ENCODE measurements around the gene ADCY4.

Gene ADCY4

GRCh38 chr14:24334431-24335291 is at the start of gene ADCY4:
ADCY4 (minus strand) TSS chr14:24335071; CDS start chr14:24334652, 419 bp downstream.
- TF ChIP-seq GATA3 (IDR thresholded peaks at IDR 0.05; ENCODE audit: low read depth, low read length) (no peak), GATA2 (IDR thresholded peaks at IDR 0.05; ENCODE audit: low read depth, low read length) (no peak)

GRCh38 chr14:24384169-24384568 is 49.3 kb upstream of the ADCY4 start:
- TF ChIP-seq GATA2 (IDR thresholded peaks at IDR 0.05; ENCODE audit: low read depth, low read length) (no peak), GATA3 (IDR thresholded peaks at IDR 0.05; ENCODE audit: low read depth, low read length) (no peak)

GRCh38 chr14:24382064-24382371 is 47.1 kb upstream of the ADCY4 start:
- TF ChIP-seq GATA3 (IDR thresholded peaks at IDR 0.05; ENCODE audit: low read depth, low read length) (no peak), GATA2 (IDR thresholded peaks at IDR 0.05; ENCODE audit: low read depth, low read length) (no peak)

GRCh38 chr14:24381363-24382063 is 46.6 kb upstream of the ADCY4 start:
- TF ChIP-seq GATA2 (IDR thresholded peaks at IDR 0.05; ENCODE audit: low read depth, low read length) (no peak), GATA3 (IDR thresholded peaks at IDR 0.05; ENCODE audit: low read depth, low read length) (no peak)

GRCh38 chr14:24379907-24380730 is 45.2 kb upstream of the ADCY4 start:
- no peak for TF ChIP-seq GATA3 (IDR thresholded peaks at IDR 0.05; ENCODE audit: low read depth, low read length)

GRCh38 chr14:24378981-24379906 is 44.4 kb upstream of the ADCY4 start:
- TF ChIP-seq GATA2 (IDR thresholded peaks at IDR 0.05; ENCODE audit: low read depth, low read length) (no peak), GATA3 (IDR thresholded peaks at IDR 0.05; ENCODE audit: low read depth, low read length) (no peak)

- no peak for TF ChIP-seq GATA2 (IDR thresholded peaks at IDR 0.05; ENCODE audit: low read depth, low read length)
- no peak for TF ChIP-seq GATA3 (IDR thresholded peaks at IDR 0.05; ENCODE audit: low read depth, low read length)
Measured at GRCh38 chr14:24378327-24378726, 43.5 kb upstream of the ADCY4 start.

- no peak for TF ChIP-seq GATA3 (IDR thresholded peaks at IDR 0.05; ENCODE audit: low read depth, low read length)
- TF ChIP-seq GATA2 (IDR thresholded peaks at IDR 0.05; ENCODE audit: low read depth, low read length) = no peak
Measured at GRCh38 chr14:24377657-24378056, 42.8 kb upstream of the ADCY4 start.

- TF ChIP-seq GATA3 (IDR thresholded peaks at IDR 0.05; ENCODE audit: low read depth, low read length) (no peak), GATA2 (IDR thresholded peaks at IDR 0.05; ENCODE audit: low read depth, low read length) (no peak)
Measured at GRCh38 chr14:24377126-24377525, 42.3 kb upstream of the ADCY4 start.

GRCh38 chr14:24376448-24377070 is 41.7 kb upstream of the ADCY4 start:
- TF ChIP-seq GATA3 (IDR thresholded peaks at IDR 0.05; ENCODE audit: low read depth, low read length) = no peak
- no peak for TF ChIP-seq GATA2 (IDR thresholded peaks at IDR 0.05; ENCODE audit: low read depth, low read length)

GRCh38 chr14:24372701-24373416 is 38.0 kb upstream of the ADCY4 start:
- TF ChIP-seq GATA3 (IDR thresholded peaks at IDR 0.05; ENCODE audit: low read depth, low read length) = no peak

GRCh38 chr14:24370748-24371147 is 35.9 kb upstream of the ADCY4 start:
- TF ChIP-seq GATA2 (IDR thresholded peaks at IDR 0.05; ENCODE audit: low read depth, low read length) = no peak
- TF ChIP-seq GATA3 (IDR thresholded peaks at IDR 0.05; ENCODE audit: low read depth, low read length) = no peak

Measured in SH-SY5Y (cell line).